Stimulated activated effector memory CD8-positive, alpha-beta T cell treated with anti-CD3 and anti-CD28 coated beads, Interleukin-12 subunit alpha, Interleukin-12 subunit beta, amount 100 ng/mL, for 72 hours (primary cell): ENCODE measurements around the gene TTC27.
"Not testable (repeated sequence)": the region's sequence is repeated elsewhere in the genome, so short reads cannot be mapped to it uniquely, and the experiment has no call there.

ENCODE experiments used
- ATAC-seq: fragments of 150-1000 bp; cut with Tn5 transposase; 2 replicates; pipeline ENCODE4 v1.10.0; 2021
- DNase-seq, 2 donors: peaks; one replicate each; pipeline ENCODE4 v3.0.0; 2021 to 2022; ENCODE audit warnings: low spot score in 2 of 2
- H3K27ac Mint-ChIP-seq: one replicate; pipeline ENCODE4 v1.8.0; 2022; ENCODE audit warnings: mild to moderate bottlenecking, mixed read lengths
- H3K36me3 Mint-ChIP-seq: one replicate; pipeline ENCODE4 v1.8.0; 2022; ENCODE audit warnings: mild to moderate bottlenecking, mixed read lengths
- H3K4me1 Mint-ChIP-seq: one replicate; pipeline ENCODE4 v1.8.0; 2022; ENCODE audit warnings: mixed read lengths
- H3K4me3 Mint-ChIP-seq: one replicate; pipeline ENCODE4 v1.8.0; 2022; ENCODE audit warnings: mild to moderate bottlenecking, mixed read lengths
- H3K9me3 Mint-ChIP-seq: one replicate; pipeline ENCODE4 v1.8.0; 2022; ENCODE audit warnings: mixed read lengths

The TTC27 gene

DNA sequence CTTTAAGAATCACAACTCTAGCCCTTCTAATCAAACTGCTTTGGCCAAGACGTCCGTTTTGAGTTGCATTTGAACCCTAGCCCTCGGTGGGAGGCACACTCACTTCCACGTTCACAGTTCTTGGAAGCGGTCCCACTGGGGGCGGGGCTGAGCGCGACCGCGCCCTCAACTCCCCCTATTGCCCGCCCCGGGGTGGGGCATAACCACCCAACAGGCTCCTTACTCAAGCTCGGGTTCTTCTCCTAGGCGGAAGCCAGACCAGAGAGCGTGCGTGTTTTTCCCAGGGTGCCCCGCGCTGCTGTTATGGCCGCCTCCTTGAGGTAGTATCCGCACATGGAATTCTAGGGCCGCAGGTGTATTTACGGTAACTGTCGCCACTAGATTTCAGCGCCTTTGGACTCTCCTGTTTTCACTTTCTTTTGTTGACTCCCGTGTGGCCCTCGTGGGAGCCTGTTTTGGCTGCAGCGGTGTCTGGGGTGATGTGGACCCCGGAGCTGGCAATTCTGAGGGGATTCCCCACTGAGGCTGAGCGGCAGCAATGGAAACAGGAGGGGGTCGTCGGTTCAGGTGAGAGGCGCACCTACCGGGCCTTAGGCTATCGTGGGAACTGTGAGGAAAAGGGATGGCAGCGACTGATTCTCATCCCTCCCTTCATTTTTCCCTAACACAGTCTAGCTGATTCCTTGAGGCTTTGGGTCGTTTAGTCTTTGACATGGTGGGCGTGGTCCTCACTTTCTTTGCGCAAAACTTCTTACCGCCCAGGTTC is at the start of gene TTC27:
Gene TTC27 (plus strand): TSS at position 237 of the 766 bp plus-strand sequence. CDS start 243 bp downstream, at position 480.
- H3K27ac Mint-ChIP-seq: peak within 1 kb of the TSS; percentile 96
- peak; percentile 100 for ATAC-seq
- peaks cover 18% of the 10 kb centered on the region for H3K4me1 Mint-ChIP-seq
- H3K4me3 Mint-ChIP-seq: peak within 1 kb of the TSS; percentile 93
- peak; percentile 87 to 97 for DNase-seq
- peaks cover 62% of the 10 kb centered on the region for H3K36me3 Mint-ChIP-seq
- no peaks in the 10 kb centered on the region for H3K9me3 Mint-ChIP-seq

DNA sequence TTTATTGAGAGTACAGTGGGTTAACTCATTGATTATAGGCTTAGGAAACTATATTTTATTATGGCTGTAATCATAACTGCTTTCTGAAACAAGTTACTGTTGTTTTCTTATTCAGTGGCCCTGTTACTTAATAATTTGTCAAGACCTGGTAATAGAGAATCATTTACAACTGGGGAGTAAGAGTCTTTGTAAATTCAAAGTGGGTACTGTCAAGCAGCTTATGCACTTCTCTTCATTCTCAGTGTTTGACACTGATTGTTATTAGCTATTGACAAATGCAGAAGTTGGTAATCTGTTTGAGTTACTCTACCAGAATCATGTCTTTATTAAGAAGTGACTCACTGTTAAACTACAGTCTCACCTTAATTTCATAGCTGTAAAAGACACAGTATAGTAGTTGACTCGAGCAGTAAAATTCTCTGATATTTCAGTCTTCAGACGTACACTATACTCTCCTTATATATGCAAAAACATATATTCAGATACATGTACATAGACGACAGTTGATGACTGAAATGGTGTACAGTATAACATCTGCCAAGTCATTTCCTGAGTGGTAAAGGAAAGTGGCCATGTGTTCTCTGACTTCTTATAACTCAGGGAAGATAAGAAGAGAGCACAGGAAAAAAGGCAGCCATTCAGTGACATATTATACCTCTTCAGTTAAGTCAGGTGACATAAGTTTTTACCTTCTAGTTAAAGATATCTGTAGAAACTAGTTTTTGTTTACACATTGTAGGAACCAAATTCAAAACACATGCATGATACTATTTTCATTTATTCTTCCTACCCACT is 36.0 kb upstream of the TTC27 start:
- ATAC-seq (peak; percentile 99), DNase-seq (no peak)
- H3K4me1 Mint-ChIP-seq: peaks cover 12% of the 10 kb centered on the region

DNA sequence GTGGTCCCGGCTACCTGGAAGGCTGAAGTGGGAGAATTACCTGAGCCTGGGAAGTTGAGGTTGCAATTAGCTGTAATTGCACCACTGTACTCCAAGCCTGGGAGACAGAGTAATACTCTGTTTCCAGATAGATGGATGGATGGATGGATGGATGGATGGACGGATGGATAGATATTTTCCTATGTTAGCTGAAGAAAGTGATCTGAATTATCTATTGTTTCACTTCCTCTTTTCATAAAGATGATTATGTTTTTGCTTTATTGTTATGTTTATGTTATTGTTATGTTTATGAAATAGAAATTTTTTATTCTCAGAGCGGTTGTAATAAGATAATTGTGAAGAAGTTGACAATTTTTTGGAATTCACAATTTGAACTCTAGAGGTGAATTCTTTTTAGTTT is 33.3 kb upstream of the TTC27 start:
- no peaks in the 10 kb centered on the region for H3K9me3 Mint-ChIP-seq
- H3K27ac Mint-ChIP-seq: peak overlapping the region; percentile 71
- no peak overlapping the region for H3K4me3 Mint-ChIP-seq

More for the DNA sequence above, 36.0 kb upstream of the TTC27 start:
- H3K9me3 Mint-ChIP-seq: no peaks in the 10 kb centered on the region
- no peak overlapping the region for H3K4me3 Mint-ChIP-seq
- H3K27ac Mint-ChIP-seq: peak overlapping the region; percentile 61
- H3K36me3 Mint-ChIP-seq: peaks cover 43% of the 10 kb centered on the region

DNA sequence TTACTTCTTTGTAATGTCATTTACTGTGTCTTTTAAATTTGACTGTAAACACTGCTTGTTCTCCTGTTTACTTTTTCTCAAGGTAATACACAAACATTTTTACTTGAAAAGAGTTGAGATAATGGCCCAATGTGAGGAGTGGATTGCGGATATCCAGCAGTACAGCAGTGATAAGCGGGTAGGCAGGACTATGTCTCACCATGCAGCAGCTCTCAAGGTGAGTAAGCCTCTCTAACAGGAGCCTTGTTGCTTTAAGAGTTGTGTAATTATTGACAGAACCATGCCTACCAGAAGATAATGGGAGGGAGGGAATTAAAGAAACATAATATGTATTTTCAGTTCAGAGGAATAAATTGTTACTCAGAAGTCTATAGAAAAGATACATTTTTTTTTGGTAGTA is 16.5 kb upstream of the TTC27 start:
- ATAC-seq: no peak

More for the DNA sequence above, 33.3 kb upstream of the TTC27 start:
- DNase-seq (no peak), ATAC-seq (no peak)
- Mint-ChIP-seq H3K36me3 (peaks cover 60% of the 10 kb centered on the region), H3K4me1 (peaks cover 12% of the 10 kb centered on the region)

DNA sequence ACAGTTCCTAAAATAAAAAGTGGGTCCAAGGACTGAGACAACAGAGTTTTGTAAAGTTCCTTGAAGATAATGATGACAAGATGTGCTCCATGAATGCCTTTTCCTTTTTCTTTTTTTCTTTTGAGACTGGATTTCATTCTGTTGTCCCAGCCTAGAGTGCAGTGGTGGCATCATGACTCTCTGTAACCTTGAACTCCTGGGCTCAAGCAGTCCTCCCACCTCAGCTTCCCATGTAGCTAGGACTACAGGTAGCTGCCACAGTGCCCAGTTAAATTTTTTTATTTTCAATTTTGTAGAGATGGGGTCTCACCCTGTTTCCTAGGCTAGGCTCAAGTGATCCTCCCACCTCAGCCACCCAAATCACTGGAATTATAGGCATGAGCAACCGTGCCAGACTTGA is 16.1 kb upstream of the TTC27 start:
- ATAC-seq (no peak), DNase-seq (no peak)
- Mint-ChIP-seq H3K27ac (no peak overlapping the region), H3K4me1 (no peaks in the 10 kb centered on the region), H3K36me3 (peaks cover 100% of the 10 kb centered on the region), H3K4me3 (no peak overlapping the region), H3K9me3 (no peaks in the 10 kb centered on the region)

More for the DNA sequence above, 16.5 kb upstream of the TTC27 start:
- no peak overlapping the region for H3K27ac Mint-ChIP-seq
- H3K9me3 Mint-ChIP-seq: no peaks in the 10 kb centered on the region
- no peak for DNase-seq
- H3K36me3 Mint-ChIP-seq: peaks cover 100% of the 10 kb centered on the region
- H3K4me1 Mint-ChIP-seq: no peaks in the 10 kb centered on the region
- no peak overlapping the region for H3K4me3 Mint-ChIP-seq

DNA sequence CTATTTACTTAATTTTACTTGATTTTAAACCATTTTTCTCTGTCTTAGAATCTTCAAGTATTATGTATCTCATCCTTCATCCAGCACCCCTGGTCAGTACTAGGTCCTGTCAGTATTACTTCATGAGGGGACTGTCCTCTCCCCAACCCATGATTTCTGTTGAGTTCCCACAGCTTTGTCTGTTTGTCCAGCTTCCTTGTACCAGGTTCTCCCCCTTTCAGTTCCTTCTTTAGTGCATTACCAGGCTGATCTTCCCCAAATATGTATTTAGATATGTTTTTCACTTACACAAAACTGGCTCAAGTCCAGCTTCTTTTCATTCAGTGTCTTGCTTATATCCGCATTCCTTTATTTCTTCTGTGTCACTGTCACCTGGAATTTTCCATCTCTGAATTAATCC is 13.8 kb upstream of the TTC27 start:
- H3K4me3 Mint-ChIP-seq: no peak overlapping the region
- H3K9me3 Mint-ChIP-seq: no peaks in the 10 kb centered on the region
- ATAC-seq (no peak), DNase-seq (no peak)
- H3K4me1 Mint-ChIP-seq: no peaks in the 10 kb centered on the region
- peak overlapping the region; percentile 32 for H3K27ac Mint-ChIP-seq
- peaks cover 100% of the 10 kb centered on the region for H3K36me3 Mint-ChIP-seq

DNA sequence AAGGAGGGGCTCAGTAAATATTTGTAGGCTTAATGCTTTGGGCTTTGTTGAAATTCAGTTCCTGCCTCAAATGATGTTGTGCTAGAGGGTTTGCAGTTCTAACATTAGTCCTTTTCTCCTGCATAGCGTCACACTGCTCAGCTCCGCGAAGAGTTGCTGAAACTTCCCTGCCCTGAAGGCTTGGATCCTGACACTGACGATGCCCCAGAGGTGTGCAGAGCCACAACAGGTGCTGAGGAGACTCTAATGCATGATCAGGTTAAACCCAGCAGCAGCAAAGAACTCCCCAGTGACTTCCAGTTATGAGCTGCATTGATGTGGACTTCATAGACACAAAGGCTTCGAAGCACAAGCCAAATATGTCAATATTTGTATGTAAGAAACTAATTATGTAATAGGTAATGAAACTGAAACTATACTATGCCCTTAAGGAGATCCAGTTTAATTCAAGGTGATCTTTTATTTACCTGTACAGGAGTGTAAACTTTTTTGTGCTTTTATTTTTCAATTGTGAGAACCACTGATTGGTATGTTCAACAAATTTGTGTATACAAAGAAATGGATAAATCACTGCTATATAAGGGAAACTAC is 10.2 kb upstream of the TTC27 start:
- no peak for DNase-seq
- peaks cover 95% of the 10 kb centered on the region for H3K36me3 Mint-ChIP-seq
- H3K27ac Mint-ChIP-seq: peak overlapping the region; percentile 12
- H3K9me3 Mint-ChIP-seq: no peaks in the 10 kb centered on the region
- no peak overlapping the region for H3K4me3 Mint-ChIP-seq
- no peak for ATAC-seq
- no peaks in the 10 kb centered on the region for H3K4me1 Mint-ChIP-seq

DNA sequence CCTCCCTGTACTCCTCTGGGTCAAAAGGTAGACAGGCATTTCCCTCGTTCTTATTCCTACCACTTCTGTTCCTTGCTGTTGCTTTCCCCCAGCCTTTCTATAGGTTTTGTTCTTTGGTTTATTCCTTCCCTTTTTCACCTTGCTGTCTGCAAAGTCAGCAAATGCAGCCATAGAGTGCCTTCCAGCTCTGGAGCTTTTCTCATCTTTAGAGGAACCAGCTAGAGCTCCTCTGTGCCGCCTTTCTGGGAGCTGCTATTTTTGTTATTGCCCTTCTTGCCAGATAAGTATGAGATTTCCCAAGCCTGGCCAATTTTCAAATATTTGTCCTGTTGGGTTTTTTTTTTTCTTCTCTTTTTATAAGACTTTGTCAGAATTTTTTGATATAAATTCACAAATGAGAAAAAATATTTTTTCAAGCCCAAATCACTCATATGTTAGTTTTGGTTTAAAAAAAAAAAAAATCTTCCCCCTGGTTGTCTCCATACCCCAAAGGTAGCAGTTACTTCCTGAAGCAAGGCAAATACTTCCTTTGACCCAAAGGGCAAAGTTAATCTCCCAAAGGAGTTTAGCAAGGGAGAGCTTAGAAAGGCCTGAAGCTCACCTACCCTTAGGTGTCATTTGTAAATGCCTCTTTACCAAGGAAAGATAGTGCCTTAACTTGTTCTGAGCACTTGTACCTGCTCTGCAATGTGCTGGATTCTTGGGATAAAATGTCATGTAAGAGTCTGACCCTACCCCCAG is 5.1 kb upstream of the TTC27 start:
- H3K27ac Mint-ChIP-seq: peak overlapping the region; percentile 3
- peaks cover 8% of the 10 kb centered on the region for H3K4me1 Mint-ChIP-seq
- peaks cover 67% of the 10 kb centered on the region for H3K36me3 Mint-ChIP-seq
- H3K4me3 Mint-ChIP-seq: no peak overlapping the region
- no peaks in the 10 kb centered on the region for H3K9me3 Mint-ChIP-seq
- no peak for DNase-seq
- ATAC-seq: no peak

DNA sequence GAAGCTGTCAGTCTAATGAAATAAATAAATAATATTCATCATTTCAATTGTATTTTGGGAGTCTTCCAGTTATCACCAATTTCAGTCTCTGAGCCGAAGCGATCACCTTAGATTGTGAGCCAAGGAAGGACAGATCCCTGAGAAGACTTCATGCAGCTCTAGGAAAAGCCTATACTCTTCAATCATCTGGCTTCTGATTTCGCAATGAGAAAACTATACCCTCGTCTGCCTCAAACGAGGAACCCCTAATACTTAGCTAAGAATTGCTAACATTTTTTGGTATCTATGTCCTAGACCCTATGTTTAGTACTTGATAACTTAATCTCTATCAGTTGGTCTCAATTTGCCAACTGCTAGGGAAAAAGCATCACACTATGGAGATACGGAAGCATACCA is 4.5 kb upstream of the TTC27 start:
- ATAC-seq: no peak
- peak overlapping the region; percentile 3 for H3K27ac Mint-ChIP-seq

DNA sequence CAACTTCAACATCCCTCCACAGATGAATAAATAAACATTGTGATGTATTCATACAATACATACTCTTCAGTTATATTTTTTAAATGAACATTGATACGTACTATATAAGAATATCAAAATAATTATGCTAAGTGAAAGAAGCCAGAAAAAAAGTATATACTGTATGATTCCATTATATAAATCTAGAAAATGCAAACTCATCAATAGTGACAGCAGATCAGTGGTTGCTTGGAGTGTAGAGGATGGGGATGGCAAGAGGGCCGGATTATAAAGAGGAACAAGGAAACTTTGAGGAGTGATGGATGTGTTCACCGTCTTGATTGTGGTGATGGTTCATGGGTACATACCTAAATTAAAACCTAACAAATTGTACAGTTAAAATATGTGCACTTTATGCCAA is 3.0 kb upstream of the TTC27 start:
- ATAC-seq (no peak), DNase-seq (no peak)
- Mint-ChIP-seq H3K4me1 (peaks cover 14% of the 10 kb centered on the region), H3K36me3 (peaks cover 57% of the 10 kb centered on the region), H3K27ac (no peak overlapping the region), H3K9me3 (no peaks in the 10 kb centered on the region), H3K4me3 (no peak overlapping the region)

More for the DNA sequence above, 4.5 kb upstream of the TTC27 start:
- H3K36me3 Mint-ChIP-seq: peaks cover 66% of the 10 kb centered on the region
- no peak overlapping the region for H3K4me3 Mint-ChIP-seq
- H3K9me3 Mint-ChIP-seq: no peaks in the 10 kb centered on the region
- H3K4me1 Mint-ChIP-seq: peaks cover 10% of the 10 kb centered on the region
- no peak for DNase-seq

DNA sequence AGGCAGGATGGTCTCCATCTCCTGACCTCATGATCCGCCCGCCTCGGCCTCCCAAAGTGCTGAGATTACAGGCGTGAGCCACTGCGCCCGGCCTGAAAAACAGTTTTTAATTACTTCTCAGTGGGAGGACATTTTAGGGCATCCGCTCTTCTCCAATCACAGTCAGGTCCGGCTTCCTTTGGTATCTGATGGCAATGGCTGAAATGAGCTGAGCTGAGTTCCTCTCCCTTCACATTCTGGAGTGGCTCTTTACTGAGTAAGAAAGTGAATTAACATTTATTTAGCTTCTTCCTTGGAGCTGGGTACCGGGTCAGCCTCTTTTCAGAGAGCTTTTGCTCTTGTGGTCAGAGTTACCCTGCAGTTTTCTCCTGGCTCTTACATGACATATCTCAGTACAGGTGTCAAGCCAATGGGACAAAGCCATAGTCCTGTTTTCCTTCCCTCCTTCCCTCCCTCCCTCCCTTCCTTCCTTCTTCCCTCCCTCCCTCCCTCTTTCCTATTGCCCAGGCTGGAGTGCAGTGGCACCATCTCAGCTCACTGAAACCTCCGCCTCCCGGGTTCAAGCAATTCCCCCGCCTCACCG is 1.1 kb upstream of the TTC27 start:
- peaks cover 18% of the 10 kb centered on the region for H3K4me1 Mint-ChIP-seq
- peaks cover 62% of the 10 kb centered on the region for H3K36me3 Mint-ChIP-seq
- H3K9me3 Mint-ChIP-seq: no peaks in the 10 kb centered on the region
- no peak for ATAC-seq
- no peak for DNase-seq
- peak overlapping the region; percentile 96 for H3K27ac Mint-ChIP-seq
- H3K4me3 Mint-ChIP-seq: peak overlapping the region; percentile 93

DNA sequence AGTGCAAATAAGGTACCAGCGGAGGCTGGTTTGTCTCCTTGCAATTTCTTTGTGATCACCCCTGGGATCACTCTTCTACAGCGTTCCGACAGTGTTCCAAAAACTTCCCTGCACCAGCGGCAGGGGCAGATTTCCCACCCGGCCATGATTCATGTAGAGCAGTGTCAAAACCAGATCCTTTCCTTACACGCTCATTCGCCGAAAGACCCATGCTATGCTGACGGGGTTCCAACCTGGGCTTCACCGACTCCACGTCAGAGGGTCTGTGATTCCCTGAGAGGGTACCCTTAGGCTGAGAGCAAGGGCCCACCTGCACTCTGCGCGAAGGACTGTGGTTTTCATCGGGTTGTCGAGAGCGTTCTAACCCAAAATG is 423 bp upstream of the TTC27 start:
- Mint-ChIP-seq H3K4me3 (peak overlapping the region; percentile 93), H3K9me3 (no peaks in the 10 kb centered on the region), H3K4me1 (peaks cover 18% of the 10 kb centered on the region), H3K36me3 (peaks cover 62% of the 10 kb centered on the region), H3K27ac (peak overlapping the region; percentile 96)
- DNase-seq (no peak), ATAC-seq (peak; percentile 61)

DNA sequence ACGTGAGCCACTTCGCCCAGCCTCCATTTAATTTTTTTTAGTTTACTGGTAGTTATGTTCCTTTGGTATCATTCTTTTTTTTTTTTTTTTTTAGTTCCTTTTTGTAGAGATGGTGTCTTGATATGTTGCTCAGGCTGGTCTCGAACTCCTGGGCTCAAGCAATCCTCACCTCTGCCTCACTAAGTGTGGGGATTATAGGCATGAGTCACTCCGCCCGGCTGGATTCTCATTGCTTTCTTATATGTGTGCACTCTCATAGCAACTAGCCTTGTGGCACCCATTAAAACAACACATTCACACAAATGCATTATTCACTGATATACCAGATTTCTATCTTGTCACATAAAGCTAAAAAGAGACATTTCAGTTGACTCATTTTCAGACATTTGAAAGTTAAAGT is 4.2 kb downstream of the TTC27 start:
- Mint-ChIP-seq H3K36me3 (peaks cover 89% of the 10 kb centered on the region), H3K27ac (no peak overlapping the region), H3K4me3 (no peak overlapping the region), H3K4me1 (peaks cover 16% of the 10 kb centered on the region), H3K9me3 (no peaks in the 10 kb centered on the region)
- DNase-seq: no peak
- no peak for ATAC-seq

DNA sequence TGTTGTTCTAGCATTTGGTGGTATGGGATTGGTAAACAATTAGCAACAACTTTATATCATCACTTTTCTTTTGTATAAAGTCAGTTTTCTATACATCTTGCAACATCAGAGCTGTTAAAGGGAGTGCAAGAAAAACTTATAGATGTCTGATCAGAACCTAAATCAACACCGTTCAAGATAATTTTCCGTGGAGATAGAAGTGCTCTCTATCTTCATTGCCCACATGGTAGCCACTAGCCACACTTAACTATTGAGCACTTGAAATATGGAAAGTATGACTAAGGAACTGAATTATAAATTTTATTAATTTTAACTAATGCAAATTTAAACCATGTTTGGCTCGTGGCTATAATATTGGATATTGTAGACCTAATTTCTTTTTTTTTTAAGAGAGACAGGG is 5.2 kb downstream of the TTC27 start:
- Mint-ChIP-seq H3K27ac (no peak overlapping the region), H3K9me3 (no peaks in the 10 kb centered on the region), H3K4me1 (peaks cover 7% of the 10 kb centered on the region), H3K36me3 (peaks cover 89% of the 10 kb centered on the region), H3K4me3 (no peak overlapping the region)
- ATAC-seq: no peak
- no peak for DNase-seq

DNA sequence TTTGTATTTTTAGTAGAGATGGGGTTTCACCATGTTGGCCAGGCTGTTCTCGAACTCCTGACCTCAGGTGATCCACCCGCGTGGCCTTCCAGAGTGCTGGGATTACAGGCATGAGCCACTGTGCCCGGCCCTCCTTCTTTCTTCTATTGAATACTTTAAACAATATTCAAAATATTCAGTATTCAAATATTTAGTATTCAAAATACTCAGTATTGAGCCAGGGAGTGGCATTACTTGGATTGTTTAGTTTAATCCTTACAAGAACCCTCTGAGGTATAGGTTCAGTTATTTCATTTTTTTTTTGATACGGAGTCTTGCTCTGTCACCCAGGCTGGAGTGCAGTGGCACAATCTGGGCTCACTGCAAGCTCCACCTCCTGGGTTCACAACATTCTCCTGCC is 10.7 kb downstream of the TTC27 start:
- H3K9me3 Mint-ChIP-seq, DNase-seq, ATAC-seq, H3K4me3 Mint-ChIP-seq, H3K4me1 Mint-ChIP-seq, H3K27ac Mint-ChIP-seq: not testable (repeated sequence)
- H3K36me3 Mint-ChIP-seq: peaks cover 98% of the 10 kb centered on the region
